ENCODE measurements around the gene AIFM3.

DNA sequence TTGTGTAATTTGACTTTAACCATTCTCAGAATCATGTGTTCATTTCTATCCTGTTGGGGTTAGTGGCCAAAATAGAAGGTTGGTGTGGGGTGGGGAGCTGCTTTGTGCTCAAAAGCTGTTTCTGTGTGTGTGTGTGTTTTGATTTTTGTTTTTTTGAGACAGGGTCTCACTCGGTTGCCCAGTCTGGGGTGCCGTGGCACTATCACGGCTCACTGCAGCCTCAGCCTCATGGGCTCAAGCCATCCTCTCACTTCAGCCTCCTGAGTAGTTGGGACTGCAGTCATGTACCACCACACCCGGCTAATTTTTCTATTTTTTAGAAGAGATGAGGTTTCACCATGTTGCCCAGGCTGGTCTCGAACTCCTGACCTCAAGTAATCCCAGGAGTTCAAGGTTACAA, 18.1 kb upstream of the AIFM3 start:
- TF ChIP-seq, protein P1, sequence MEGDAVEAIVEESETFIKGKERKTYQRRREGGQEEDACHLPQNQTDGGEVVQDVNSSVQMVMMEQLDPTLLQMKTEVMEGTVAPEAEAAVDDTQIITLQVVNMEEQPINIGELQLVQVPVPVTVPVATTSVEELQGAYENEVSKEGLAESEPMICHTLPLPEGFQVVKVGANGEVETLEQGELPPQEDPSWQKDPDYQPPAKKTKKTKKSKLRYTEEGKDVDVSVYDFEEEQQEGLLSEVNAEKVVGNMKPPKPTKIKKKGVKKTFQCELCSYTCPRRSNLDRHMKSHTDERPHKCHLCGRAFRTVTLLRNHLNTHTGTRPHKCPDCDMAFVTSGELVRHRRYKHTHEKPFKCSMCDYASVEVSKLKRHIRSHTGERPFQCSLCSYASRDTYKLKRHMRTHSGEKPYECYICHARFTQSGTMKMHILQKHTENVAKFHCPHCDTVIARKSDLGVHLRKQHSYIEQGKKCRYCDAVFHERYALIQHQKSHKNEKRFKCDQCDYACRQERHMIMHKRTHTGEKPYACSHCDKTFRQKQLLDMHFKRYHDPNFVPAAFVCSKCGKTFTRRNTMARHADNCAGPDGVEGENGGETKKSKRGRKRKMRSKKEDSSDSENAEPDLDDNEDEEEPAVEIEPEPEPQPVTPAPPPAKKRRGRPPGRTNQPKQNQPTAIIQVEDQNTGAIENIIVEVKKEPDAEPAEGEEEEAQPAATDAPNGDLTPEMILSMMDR (IDR thresholded peaks at IDR 0.05) = no peak
- TF ChIP-seq EZH2 (IDR thresholded peaks at IDR 0.05; ENCODE audit: borderline replicate concordance, insufficient read depth, low read depth, low read length, poor library complexity, severe bottlenecking) = no peak
